Naive B cell (primary cell): ENCODE measurements around the gene EGLN1. TPM values are rescaled to one million over a fixed set of nuclear protein-coding genes. Genes with fewer than 3 reads are reported as not detected.
"Not testable (repeated sequence)": the region's sequence is repeated elsewhere in the genome, so short reads cannot be mapped to it uniquely, and the experiment has no call there.

Experiments used
- ATAC-seq, 2 donors: fragments of 150-1000 bp; cut with Tn5 transposase; 2 replicates each; pipeline ENCODE4 v1.10.0; 2021; ENCODE audit warnings: low read depth in 2 of 2, mild to moderate bottlenecking in 2 of 2, moderate library complexity in 2 of 2
- DNase-seq: peaks from one replicate; pipeline ENCODE4 v3.0.0; 2022
- H3K27ac Mint-ChIP-seq, 6 donors: one replicate each; pipeline ENCODE4 v1.8.0; 2020 to 2022; ENCODE audit warnings: mild to moderate bottlenecking in 6 of 6, mixed read lengths in 6 of 6, moderate library complexity in 5 of 6, inconsistent platforms in 2 of 6
- H3K27me3 Mint-ChIP-seq, 3 donors: one replicate each; pipeline ENCODE4 v1.8.0; 2021 to 2022; ENCODE audit warnings: mixed read lengths in 3 of 3, mild to moderate bottlenecking in 1 of 3
- H3K36me3 Mint-ChIP-seq, 2 donors: one replicate each; pipeline ENCODE4 v1.8.0; 2020 to 2022; ENCODE audit warnings: mixed read lengths in 2 of 2, inconsistent platforms in 1 of 2, mild to moderate bottlenecking in 1 of 2
- H3K4me1 Mint-ChIP-seq, 3 donors: one replicate each; pipeline ENCODE4 v1.8.0; 2020 to 2022; ENCODE audit warnings: mixed read lengths in 3 of 3, inconsistent platforms in 1 of 3, mild to moderate bottlenecking in 1 of 3, moderate library complexity in 1 of 3
- H3K4me3 Mint-ChIP-seq, 8 donors: one replicate each; pipeline ENCODE4 v1.8.0; 2020 to 2022; ENCODE audit warnings: mild to moderate bottlenecking in 8 of 8, mixed read lengths in 8 of 8, moderate library complexity in 8 of 8, inconsistent platforms in 2 of 8
- H3K9me3 Mint-ChIP-seq, 7 donors: one replicate each; pipeline ENCODE4 v1.8.0; 2020 to 2022; ENCODE audit warnings: mixed read lengths in 7 of 7, mild to moderate bottlenecking in 5 of 7, inconsistent platforms in 2 of 7, moderate library complexity in 1 of 7
- polyA plus RNA-seq, 6 donors: library from polyadenylated mRNA; unstranded; fragments of 300-500 nt; fragmentation: Illumina TruSeq; gene quantifications; one replicate each; pipeline ENCODE4 v1.2.3, GENCODE V29; 2021; ENCODE audit warnings: low read depth in 6 of 6

The EGLN1 gene
- 10 to 100 TPM; 16.4 to 30.6 (median 21.6) TPM for polyA plus RNA-seq

DNA sequence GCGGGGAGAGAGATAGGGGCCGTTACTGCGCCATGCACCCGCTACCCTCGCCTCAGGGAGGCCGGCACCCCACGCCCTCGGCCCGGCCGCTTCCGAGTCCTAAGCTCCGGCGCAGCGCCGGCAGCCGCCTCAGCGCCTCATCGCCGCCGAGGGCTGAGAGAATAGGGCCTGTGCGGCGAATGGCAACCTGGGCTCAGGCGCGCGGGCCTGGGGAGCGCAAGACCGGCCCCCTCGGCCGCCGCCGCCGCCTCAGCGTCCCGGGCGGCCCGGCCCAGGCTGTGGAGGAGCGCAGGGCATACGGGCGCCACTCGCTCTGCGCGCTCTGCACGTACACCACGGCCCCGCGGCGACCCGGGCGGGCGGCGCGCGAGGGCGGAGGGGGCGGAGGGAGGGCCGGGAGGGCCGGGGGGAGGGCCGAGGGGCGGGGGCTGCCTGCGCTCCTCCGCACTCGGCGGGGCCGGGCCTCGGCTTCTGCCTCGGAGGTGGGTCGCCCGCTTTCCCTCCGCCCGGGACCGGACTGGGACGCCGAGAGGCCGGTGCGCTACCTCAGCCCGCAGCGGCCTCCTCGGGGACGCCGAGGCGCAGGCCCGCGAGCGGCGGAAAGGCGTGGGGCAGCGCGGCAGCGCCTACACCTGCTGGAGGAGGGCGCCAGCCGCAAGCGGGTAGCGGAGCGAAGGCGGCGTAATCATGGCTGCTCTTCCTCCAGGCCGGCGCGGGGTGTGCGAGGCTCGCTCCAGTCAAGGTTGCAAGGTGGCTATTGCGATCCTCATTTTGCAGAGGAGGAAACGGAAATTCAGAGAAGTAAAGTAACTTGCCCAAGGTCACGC lies at the start of gene EGLN1:
Gene EGLN1 (minus strand): TSS at position 317 of the 827 bp plus-strand sequence. CDS start 399 bp downstream, outside the sequence.
- ATAC-seq (peak; percentile 80 to 82), DNase-seq (peak; percentile 83)
- Mint-ChIP-seq H3K36me3 (peaks cover 0 to 4% of the 10 kb centered on the region in 2 donors), H3K27me3 (no peaks in the 10 kb centered on the region), H3K27ac (peak within 1 kb of the TSS; percentile 71 to 96 (median 93)), H3K4me3 (peak within 1 kb of the TSS; percentile 80 to 97 (median 93)), H3K9me3 (no peaks in the 10 kb centered on the region), H3K4me1 (peaks cover 37 to 40% (median 39%) of the 10 kb centered on the region in 3 donors)

GRCh38 chr1:231471500-231471899 lies 49.4 kb upstream of the EGLN1 start:
- not testable (repeated sequence) for H3K4me3 Mint-ChIP-seq, H3K27ac Mint-ChIP-seq, ATAC-seq, H3K4me1 Mint-ChIP-seq, DNase-seq, H3K36me3 Mint-ChIP-seq
- Mint-ChIP-seq H3K27me3 (peaks cover 11 to 44% (median 14%) of the 10 kb centered on the region in 3 donors), H3K9me3 (peaks cover 0 to 13% (median 5%) of the 10 kb centered on the region in 7 donors)

GRCh38 chr1:231471027-231471426 lies 48.9 kb upstream of the EGLN1 start:
- peaks cover 11 to 42% (median 14%) of the 10 kb centered on the region in 3 donors for H3K27me3 Mint-ChIP-seq

DNA sequence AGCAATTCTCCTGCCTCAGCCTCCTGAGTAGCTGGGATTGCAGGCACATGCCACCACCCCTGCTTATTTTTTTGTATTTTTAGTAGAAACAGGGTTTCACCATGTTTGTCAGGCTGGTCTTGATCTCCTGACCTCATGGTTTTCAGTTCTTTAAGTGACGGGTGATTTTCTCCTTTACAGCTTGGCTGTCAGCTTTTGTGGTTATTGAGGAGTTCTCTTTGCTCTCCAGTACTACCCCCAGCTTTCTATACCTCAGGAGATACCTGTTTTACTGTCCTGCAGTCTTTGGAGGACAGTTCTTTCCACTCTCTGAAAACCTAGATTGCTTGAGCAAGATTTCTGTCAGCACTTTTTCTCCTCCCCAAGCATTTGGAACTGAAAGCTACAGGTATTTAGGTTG lies 45.9 kb upstream of the EGLN1 start:
- no peak for DNase-seq
- peak overlapping the region in 1 of 6 donors; percentile 37 for H3K27ac Mint-ChIP-seq
- H3K9me3 Mint-ChIP-seq: peaks cover 0 to 39% (median 19%) of the 10 kb centered on the region in 7 donors
- no peak overlapping the region for H3K4me3 Mint-ChIP-seq
- H3K4me1 Mint-ChIP-seq: no peaks in the 10 kb centered on the region
- peaks cover 9 to 35% (median 14%) of the 10 kb centered on the region in 3 donors for H3K27me3 Mint-ChIP-seq
- H3K36me3 Mint-ChIP-seq: peaks cover 0 to 6% of the 10 kb centered on the region in 2 donors
- ATAC-seq: no peak

More at GRCh38 chr1:231471027-231471426, 48.9 kb upstream of the EGLN1 start:
- ATAC-seq, DNase-seq, H3K36me3 Mint-ChIP-seq, H3K27ac Mint-ChIP-seq, H3K4me1 Mint-ChIP-seq, H3K4me3 Mint-ChIP-seq: not testable (repeated sequence)
- peaks cover 0 to 17% (median 7%) of the 10 kb centered on the region in 7 donors for H3K9me3 Mint-ChIP-seq

GRCh38 chr1:231465051-231465450 lies 43.0 kb upstream of the EGLN1 start:
- Mint-ChIP-seq H3K4me1 (no peaks in the 10 kb centered on the region), H3K36me3 (peaks cover 0 to 6% of the 10 kb centered on the region in 2 donors), H3K4me3 (no peak overlapping the region), H3K9me3 (peaks cover 0 to 33% (median 19%) of the 10 kb centered on the region in 7 donors), H3K27ac (no peak overlapping the region), H3K27me3 (peaks cover 22 to 46% (median 38%) of the 10 kb centered on the region in 3 donors)
- ATAC-seq (no peak), DNase-seq (no peak)

GRCh38 chr1:231463541-231463940 lies 41.5 kb upstream of the EGLN1 start:
- peaks cover 0 to 33% (median 19%) of the 10 kb centered on the region in 7 donors for H3K9me3 Mint-ChIP-seq
- H3K36me3 Mint-ChIP-seq: peaks cover 0 to 6% of the 10 kb centered on the region in 2 donors
- no peaks in the 10 kb centered on the region for H3K4me1 Mint-ChIP-seq
- ATAC-seq (no peak), DNase-seq (no peak)
- no peak overlapping the region for H3K27ac Mint-ChIP-seq
- no peak overlapping the region for H3K4me3 Mint-ChIP-seq
- H3K27me3 Mint-ChIP-seq: peaks cover 28 to 52% (median 47%) of the 10 kb centered on the region in 3 donors

GRCh38 chr1:231460614-231461013 lies 38.5 kb upstream of the EGLN1 start:
- DNase-seq: no peak
- Mint-ChIP-seq H3K27ac (no peak overlapping the region), H3K4me3 (no peak overlapping the region), H3K27me3 (peaks cover 34 to 47% (median 39%) of the 10 kb centered on the region in 3 donors), H3K4me1 (no peaks in the 10 kb centered on the region), H3K36me3 (peaks cover 0 to 6% of the 10 kb centered on the region in 2 donors), H3K9me3 (peaks cover 0 to 43% (median 16%) of the 10 kb centered on the region in 7 donors)
- ATAC-seq: no peak

- ATAC-seq, H3K4me1 Mint-ChIP-seq: not testable (repeated sequence)
- H3K27me3 Mint-ChIP-seq: peaks cover 40 to 45% (median 41%) of the 10 kb centered on the region in 3 donors
Observed at GRCh38 chr1:231459438-231459837, 37.4 kb upstream of the EGLN1 start.

GRCh38 chr1:231457956-231458355 lies 35.9 kb upstream of the EGLN1 start:
- H3K36me3 Mint-ChIP-seq, DNase-seq, ATAC-seq, H3K4me3 Mint-ChIP-seq, H3K4me1 Mint-ChIP-seq, H3K27ac Mint-ChIP-seq: not testable (repeated sequence)
- peaks cover 2 to 37% (median 12%) of the 10 kb centered on the region in 7 donors for H3K9me3 Mint-ChIP-seq
- peaks cover 34 to 44% (median 40%) of the 10 kb centered on the region in 3 donors for H3K27me3 Mint-ChIP-seq

More at GRCh38 chr1:231459438-231459837, 37.4 kb upstream of the EGLN1 start:
- not testable (repeated sequence) for DNase-seq, H3K4me3 Mint-ChIP-seq, H3K27ac Mint-ChIP-seq, H3K36me3 Mint-ChIP-seq
- H3K9me3 Mint-ChIP-seq: peaks cover 0 to 42% (median 14%) of the 10 kb centered on the region in 7 donors

DNA sequence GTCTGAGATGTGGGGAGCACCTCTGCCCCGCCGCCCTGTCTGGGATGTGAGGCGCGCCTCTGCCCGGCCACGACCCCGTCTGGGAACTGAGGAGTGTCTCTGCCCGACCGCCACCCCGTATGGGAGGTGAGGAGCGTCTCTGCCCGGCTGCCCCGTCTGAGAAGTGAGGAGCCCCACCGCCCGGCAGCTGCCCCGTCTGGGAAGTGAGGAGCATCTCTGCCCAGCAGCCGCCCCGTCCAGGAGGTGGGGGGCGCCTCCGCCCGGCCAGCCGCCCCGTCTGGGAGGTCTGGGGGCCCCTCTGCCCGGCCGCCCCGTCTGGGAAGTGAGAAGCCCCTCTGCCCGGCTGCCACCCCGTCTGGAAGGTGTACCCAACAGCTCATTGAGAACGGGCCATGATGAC lies 32.0 kb upstream of the EGLN1 start:
- peaks cover 2 to 38% (median 16%) of the 10 kb centered on the region in 7 donors for H3K9me3 Mint-ChIP-seq
- not testable (repeated sequence) for ATAC-seq, H3K4me1 Mint-ChIP-seq, H3K27ac Mint-ChIP-seq, H3K36me3 Mint-ChIP-seq, H3K4me3 Mint-ChIP-seq, DNase-seq
- peaks cover 28 to 43% (median 42%) of the 10 kb centered on the region in 3 donors for H3K27me3 Mint-ChIP-seq

- ATAC-seq (no peak), DNase-seq (no peak)
- peaks cover 10 to 34% of the 10 kb centered on the region in 2 donors for H3K36me3 Mint-ChIP-seq
- no peak overlapping the region for H3K27ac Mint-ChIP-seq
- peaks cover 57 to 63% (median 60%) of the 10 kb centered on the region in 3 donors for H3K27me3 Mint-ChIP-seq
- no peak overlapping the region for H3K4me3 Mint-ChIP-seq
- no peaks in the 10 kb centered on the region for H3K4me1 Mint-ChIP-seq
- peaks cover 15 to 51% (median 23%) of the 10 kb centered on the region in 7 donors for H3K9me3 Mint-ChIP-seq
Observed at GRCh38 chr1:231446138-231446537, 24.1 kb upstream of the EGLN1 start.

- no peak overlapping the region for H3K27ac Mint-ChIP-seq
- DNase-seq (no peak), ATAC-seq (no peak)
- H3K4me1 Mint-ChIP-seq: no peaks in the 10 kb centered on the region
- H3K9me3 Mint-ChIP-seq: peaks cover 15 to 50% (median 22%) of the 10 kb centered on the region in 7 donors
- H3K36me3 Mint-ChIP-seq: peaks cover 10 to 34% of the 10 kb centered on the region in 2 donors
- H3K4me3 Mint-ChIP-seq: no peak overlapping the region
- peaks cover 51 to 60% (median 53%) of the 10 kb centered on the region in 3 donors for H3K27me3 Mint-ChIP-seq
Observed at GRCh38 chr1:231444059-231444458, 22.0 kb upstream of the EGLN1 start.

- ATAC-seq: no peak
- no peak for DNase-seq
- H3K27me3 Mint-ChIP-seq: peaks cover 49 to 60% (median 51%) of the 10 kb centered on the region in 3 donors
- H3K36me3 Mint-ChIP-seq: peaks cover 10 to 34% of the 10 kb centered on the region in 2 donors
- H3K4me1 Mint-ChIP-seq: no peaks in the 10 kb centered on the region
- H3K27ac Mint-ChIP-seq: no peak overlapping the region
- H3K9me3 Mint-ChIP-seq: peaks cover 15 to 50% (median 22%) of the 10 kb centered on the region in 7 donors
- no peak overlapping the region for H3K4me3 Mint-ChIP-seq
Observed at GRCh38 chr1:231443363-231443762, 21.3 kb upstream of the EGLN1 start.
